Measurements from ENCODE around the gene STPG1. TPM values are rescaled to one million over a fixed set of nuclear protein-coding genes. Genes with fewer than 3 reads are reported as not detected.
A peak's percentile ranks its signal among the peaks of the same experiment; 100 is the strongest.

STPG1 gene
- total RNA-seq, 1 donor = 7.2 TPM

- no peaks in the 10 kb centered on the region for H4K20me1 ChIP-seq (ENCODE audit: insufficient read depth, low read length)
- peaks cover 4% of the 10 kb centered on the region for H3K4me1 ChIP-seq (ENCODE audit: insufficient read depth, low read length)
- H3K4me3 ChIP-seq (ENCODE audit: insufficient read depth, low read length) = no peak overlapping the region
- H3K9me3 ChIP-seq (ENCODE audit: low read depth, low read length) = no peaks in the 10 kb centered on the region
- no peaks in the 10 kb centered on the region for H3K79me2 ChIP-seq (ENCODE audit: insufficient read depth, low read length)
- H3K36me3 ChIP-seq (ENCODE audit: insufficient read depth, low read length) = no peaks in the 10 kb centered on the region
- no peaks in the 10 kb centered on the region for H3K27me3 ChIP-seq (ENCODE audit: insufficient read depth, low read length)
- H3K27ac ChIP-seq (ENCODE audit: low read depth, low read length) = no peak overlapping the region
- no peak for TF ChIP-seq CTCF (IDR thresholded peaks at IDR 0.05; ENCODE audit: extremely low read depth, low read depth, low read length)
- no peak overlapping the region for H2AFZ ChIP-seq (ENCODE audit: low read length)
- no peak overlapping the region for H3K4me2 ChIP-seq (ENCODE audit: insufficient read depth, low read length)
- no peak for DNase-seq (ENCODE audit: insufficient read length, low spot score, missing footprints)
Observed at GRCh38 chr1:24400065-24400464, 13.5 kb downstream of the STPG1 start.

- H3K4me1 ChIP-seq (ENCODE audit: insufficient read depth, low read length) = peaks cover 27% of the 10 kb centered on the region
- TF ChIP-seq CTCF (IDR thresholded peaks at IDR 0.05; ENCODE audit: extremely low read depth, low read depth, low read length) = no peak
- no peak overlapping the region for H2AFZ ChIP-seq (ENCODE audit: low read length)
- peak; percentile 87 for DNase-seq (ENCODE audit: insufficient read length, low spot score, missing footprints)
- H3K4me2 ChIP-seq (ENCODE audit: insufficient read depth, low read length) = peak overlapping the region; percentile 60
- no peaks in the 10 kb centered on the region for H3K36me3 ChIP-seq (ENCODE audit: insufficient read depth, low read length)
- no peaks in the 10 kb centered on the region for H3K79me2 ChIP-seq (ENCODE audit: insufficient read depth, low read length)
- no peaks in the 10 kb centered on the region for H3K9me3 ChIP-seq (ENCODE audit: low read depth, low read length)
- H3K27ac ChIP-seq (ENCODE audit: low read depth, low read length) = peak overlapping the region; percentile 55
- H3K27me3 ChIP-seq (ENCODE audit: insufficient read depth, low read length) = no peaks in the 10 kb centered on the region
- H3K4me3 ChIP-seq (ENCODE audit: insufficient read depth, low read length) = no peak overlapping the region
- no peaks in the 10 kb centered on the region for H4K20me1 ChIP-seq (ENCODE audit: insufficient read depth, low read length)
Observed at GRCh38 chr1:24393892-24394291, 19.7 kb downstream of the STPG1 start.

DNA sequence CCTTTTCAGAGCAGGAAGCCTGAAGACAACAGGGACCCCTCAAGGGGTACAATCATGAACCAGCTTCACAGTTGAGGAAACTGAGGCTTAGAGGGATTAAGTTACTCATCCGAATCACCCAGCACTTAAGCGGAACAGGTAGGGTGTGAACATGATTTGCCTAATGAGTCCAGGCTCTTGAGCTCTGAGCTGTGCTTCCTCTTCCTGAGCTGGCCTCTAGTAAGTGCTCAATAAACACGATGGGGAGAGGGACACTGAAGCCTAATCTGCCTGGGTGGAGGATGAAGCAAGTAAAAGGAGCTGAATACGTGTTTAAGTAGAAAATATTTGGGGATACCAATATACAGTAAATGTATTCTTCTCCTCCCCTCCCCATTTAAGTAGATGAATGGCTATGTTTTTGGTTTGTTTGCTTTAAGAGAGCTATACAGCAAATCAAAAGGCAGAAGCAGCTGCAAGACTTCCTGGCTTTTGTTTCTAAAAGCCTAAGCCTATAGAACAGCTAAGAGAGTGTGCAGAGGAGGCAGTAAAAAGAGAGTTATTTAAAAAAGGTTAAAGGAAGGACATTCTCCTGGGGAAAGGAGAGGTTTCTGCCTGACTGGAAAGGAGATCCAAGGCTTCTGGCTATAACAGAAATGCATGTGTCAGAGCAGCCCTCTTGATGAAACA is 20.5 kb downstream of the STPG1 start:
- peak overlapping the region; percentile 60 for H3K4me2 ChIP-seq (ENCODE audit: insufficient read depth, low read length)
- H3K27me3 ChIP-seq (ENCODE audit: insufficient read depth, low read length) = no peaks in the 10 kb centered on the region
- no peaks in the 10 kb centered on the region for H4K20me1 ChIP-seq (ENCODE audit: insufficient read depth, low read length)
- no peak overlapping the region for H2AFZ ChIP-seq (ENCODE audit: low read length)
- no peaks in the 10 kb centered on the region for H3K9me3 ChIP-seq (ENCODE audit: low read depth, low read length)
- peak overlapping the region; percentile 55 for H3K27ac ChIP-seq (ENCODE audit: low read depth, low read length)
- no peak overlapping the region for H3K4me3 ChIP-seq (ENCODE audit: insufficient read depth, low read length)
- no peaks in the 10 kb centered on the region for H3K79me2 ChIP-seq (ENCODE audit: insufficient read depth, low read length)
- no peak for DNase-seq (ENCODE audit: insufficient read length, low spot score, missing footprints)
- H3K36me3 ChIP-seq (ENCODE audit: insufficient read depth, low read length) = no peaks in the 10 kb centered on the region
- no peak for TF ChIP-seq CTCF (IDR thresholded peaks at IDR 0.05; ENCODE audit: extremely low read depth, low read depth, low read length)
- peaks cover 27% of the 10 kb centered on the region for H3K4me1 ChIP-seq (ENCODE audit: insufficient read depth, low read length)

GRCh38 chr1:24392604-24392946 is 21.0 kb downstream of the STPG1 start:
- Histone ChIP-seq H4K20me1 (ENCODE audit: insufficient read depth, low read length) (no peaks in the 10 kb centered on the region), H3K27ac (ENCODE audit: low read depth, low read length) (peak overlapping the region; percentile 85), H3K4me2 (ENCODE audit: insufficient read depth, low read length) (no peak overlapping the region), H3K79me2 (ENCODE audit: insufficient read depth, low read length) (no peaks in the 10 kb centered on the region), H3K4me3 (ENCODE audit: insufficient read depth, low read length) (no peak overlapping the region), H3K4me1 (ENCODE audit: insufficient read depth, low read length) (peaks cover 27% of the 10 kb centered on the region), H3K36me3 (ENCODE audit: insufficient read depth, low read length) (no peaks in the 10 kb centered on the region), H2AFZ (ENCODE audit: low read length) (no peak overlapping the region), H3K9me3 (ENCODE audit: low read depth, low read length) (no peaks in the 10 kb centered on the region), H3K27me3 (ENCODE audit: insufficient read depth, low read length) (no peaks in the 10 kb centered on the region)
- no peak for DNase-seq (ENCODE audit: insufficient read length, low spot score, missing footprints)
- peak; percentile 4 for TF ChIP-seq CTCF (IDR thresholded peaks at IDR 0.05; ENCODE audit: extremely low read depth, low read depth, low read length)

Measured in osteoblast (primary cell).